Measurements from ENCODE around the gene NFIA. TPM values are rescaled to one million over a fixed set of nuclear protein-coding genes. Genes with fewer than 3 reads are reported as not detected.
"Not testable (repeated sequence)": the region's sequence is repeated elsewhere in the genome, so short reads cannot be mapped to it uniquely, and the experiment has no call there.

The NFIA gene
- total RNA-seq, 3 donors from 2014 or later = 54.9 to 87.5 (median 79.6) TPM

- TF ChIP-seq POLR2A (IDR thresholded peaks at IDR 0.05) (no peak), POLR2AphosphoS5 (IDR thresholded peaks at IDR 0.05) (peak; percentile 38 to 50 (median 43))
- H3K4me3 ChIP-seq = peak overlapping the region; percentile 71 to 77 (median 76)
- peak overlapping the region; percentile 81 to 83 for H3K27ac ChIP-seq
- no peaks in the 10 kb centered on the region for H3K9me3 ChIP-seq
- H3K27me3 ChIP-seq = no peaks in the 10 kb centered on the region
- peaks cover 0 to 11% of the 10 kb centered on the region in 2 donors for H3K4me1 ChIP-seq
- no peak for DNase-seq (ENCODE audit: low spot score in 2 of 2)
- no peaks in the 10 kb centered on the region for H3K36me3 ChIP-seq
- intact Hi-C loops (cut with DNase I; ENCODE audit: low total_unique reads) = loop anchor here (10.0 kb wide), 1 partner anchor 388 kb away; no protein-coding TSS in a partner anchor
Observed at GRCh38 chr1:61056573-61057439, 25.6 kb upstream of the NFIA start.

DNA sequence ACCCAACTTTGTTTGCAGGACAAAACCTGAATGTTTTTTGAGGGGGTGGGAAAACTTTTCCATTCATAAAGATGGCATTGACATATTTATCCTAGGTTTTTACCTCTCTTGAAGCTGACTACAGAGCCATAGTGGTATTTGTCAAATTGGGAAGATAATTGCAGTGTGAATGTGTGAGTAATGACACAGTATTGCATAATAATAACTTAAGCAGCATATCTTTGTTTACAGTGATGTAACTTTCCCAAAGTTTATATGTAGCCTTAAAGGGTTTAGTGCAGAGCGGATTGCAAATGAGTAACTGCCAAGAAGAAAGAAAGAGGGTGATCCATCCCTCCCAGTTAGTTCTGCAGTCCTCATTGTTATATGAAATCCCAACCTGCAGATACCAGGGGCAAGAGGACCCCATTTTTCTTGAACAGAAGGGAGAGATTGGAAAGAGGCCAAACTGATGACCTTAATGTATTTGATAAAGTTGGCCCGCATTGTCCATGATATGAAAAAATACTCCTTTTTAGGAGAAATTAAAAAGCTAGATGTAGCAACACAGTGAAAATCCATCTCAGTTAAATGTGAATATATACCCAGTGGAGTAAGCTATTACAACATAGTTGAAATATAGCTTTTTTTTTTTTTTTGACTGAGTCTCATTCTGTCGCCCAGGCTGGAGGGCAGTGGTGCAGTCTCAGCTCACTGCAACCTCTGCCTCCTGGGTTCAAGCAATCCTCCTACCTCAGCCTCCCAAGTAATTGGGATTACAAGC, 23.7 kb upstream of the NFIA start:
- Histone ChIP-seq H3K27me3 (no peaks in the 10 kb centered on the region), H3K4me3 (no peak overlapping the region), H3K27ac (no peak overlapping the region), H3K9me3 (no peaks in the 10 kb centered on the region), H3K36me3 (no peaks in the 10 kb centered on the region), H3K4me1 (peaks cover 0 to 11% of the 10 kb centered on the region in 2 donors)
- intact Hi-C loops (cut with DNase I; ENCODE audit: low total_unique reads) = loop anchor here (10.0 kb wide), 1 partner anchor 386 kb away; no protein-coding TSS in a partner anchor
- no peak for DNase-seq (ENCODE audit: low spot score in 2 of 2)
- no peak for TF ChIP-seq CTCF (IDR thresholded peaks at IDR 0.05)
- no peak for TF ChIP-seq POLR2A (IDR thresholded peaks at IDR 0.05)
- no peak for TF ChIP-seq POLR2AphosphoS5 (IDR thresholded peaks at IDR 0.05)

DNA sequence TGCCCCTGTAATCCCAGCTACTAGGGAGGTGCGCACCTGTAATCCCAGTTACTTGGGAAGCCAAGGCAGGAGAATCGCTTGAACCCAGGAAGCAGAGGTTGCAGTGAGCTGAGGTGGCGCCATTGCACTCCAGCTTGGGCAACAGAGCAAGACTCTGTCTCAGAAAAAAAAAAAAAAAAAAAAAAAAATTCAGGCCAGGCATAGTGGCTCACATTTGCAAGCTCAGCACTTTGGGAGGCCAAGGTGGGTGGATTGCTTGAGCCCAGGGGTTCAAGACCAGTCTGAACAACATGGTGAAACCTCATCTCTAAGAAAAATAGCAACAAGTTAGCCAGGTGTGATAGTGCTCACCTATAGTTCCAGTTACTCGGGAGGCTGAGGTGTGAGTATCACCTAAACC, 20.8 kb upstream of the NFIA start:
- H3K27ac ChIP-seq; DNase-seq (ENCODE audit: low spot score in 2 of 2): not testable (repeated sequence)

DNA sequence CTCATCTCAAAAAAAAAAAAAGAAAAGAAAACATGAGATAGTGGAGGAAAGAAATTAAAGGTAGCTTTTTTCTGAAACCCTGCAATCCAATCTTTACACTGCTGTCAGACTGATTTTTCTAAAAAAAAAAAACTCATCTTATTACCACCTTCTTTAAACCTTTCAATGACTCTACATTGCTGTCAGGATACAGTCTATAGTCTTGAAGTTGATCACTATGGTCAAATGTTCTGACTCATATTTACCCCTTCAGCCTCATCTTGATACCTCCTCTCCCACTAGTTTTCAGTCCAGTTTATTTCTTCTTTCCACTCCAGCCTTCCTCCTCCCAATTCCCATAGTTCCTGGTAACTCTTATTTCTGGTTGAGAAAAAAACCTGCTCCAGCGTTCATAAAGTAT, 17.7 kb upstream of the NFIA start:
- no peak overlapping the region for H3K4me3 ChIP-seq
- H3K36me3 ChIP-seq = no peaks in the 10 kb centered on the region
- TF ChIP-seq CTCF (IDR thresholded peaks at IDR 0.05) (no peak), POLR2A (IDR thresholded peaks at IDR 0.05) (no peak), POLR2AphosphoS5 (IDR thresholded peaks at IDR 0.05) (no peak)
- H3K27ac ChIP-seq = no peak overlapping the region
- H3K4me1 ChIP-seq = no peaks in the 10 kb centered on the region
- no peaks in the 10 kb centered on the region for H3K27me3 ChIP-seq
- no peak for DNase-seq (ENCODE audit: low spot score in 2 of 2)
- no peaks in the 10 kb centered on the region for H3K9me3 ChIP-seq
- intact Hi-C loops (cut with DNase I; ENCODE audit: low total_unique reads) = no loop called here

More for the DNA sequence above, 20.8 kb upstream of the NFIA start:
- H3K36me3 ChIP-seq; H3K4me3 ChIP-seq; intact Hi-C loops (cut with DNase I; ENCODE audit: low total_unique reads); H3K27me3 ChIP-seq; H3K9me3 ChIP-seq; H3K4me1 ChIP-seq: not testable (repeated sequence)

DNA sequence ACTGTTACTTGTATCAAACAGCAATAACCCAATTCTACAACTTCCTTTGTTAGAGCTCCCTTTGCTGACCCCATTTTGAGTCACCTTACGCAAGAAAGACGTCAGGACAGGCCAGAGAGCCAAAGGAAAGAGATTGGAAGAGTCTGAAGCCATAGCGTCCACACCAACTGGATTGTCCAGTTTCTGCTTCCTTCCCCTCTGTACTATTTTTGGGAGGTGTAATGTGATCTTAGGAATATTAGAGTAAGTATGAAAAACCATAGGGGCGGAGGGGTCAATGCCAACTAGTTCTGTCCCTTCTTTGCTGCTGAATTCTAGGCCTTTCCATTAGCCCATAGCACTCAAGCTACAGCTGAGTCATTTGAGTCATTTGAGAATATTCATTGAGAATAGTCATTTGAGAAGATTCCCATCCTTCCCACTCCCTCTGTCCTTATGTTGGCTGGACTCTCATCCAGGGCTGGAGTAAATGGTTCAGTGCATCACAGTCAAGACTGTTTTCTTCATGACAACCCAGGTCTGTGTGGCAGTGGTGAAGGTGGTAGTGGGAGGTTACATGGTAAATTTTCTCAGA, 14.8 kb upstream of the NFIA start:
- no peak for TF ChIP-seq CTCF (IDR thresholded peaks at IDR 0.05)
- no peak for TF ChIP-seq POLR2A (IDR thresholded peaks at IDR 0.05)
- TF ChIP-seq POLR2AphosphoS5 (IDR thresholded peaks at IDR 0.05) = no peak
- H3K36me3 ChIP-seq = no peaks in the 10 kb centered on the region
- H3K4me1 ChIP-seq = no peaks in the 10 kb centered on the region
- H3K9me3 ChIP-seq = no peaks in the 10 kb centered on the region
- H3K27me3 ChIP-seq = no peaks in the 10 kb centered on the region
- intact Hi-C loops (cut with DNase I; ENCODE audit: low total_unique reads) = no loop called here
- no peak overlapping the region for H3K27ac ChIP-seq
- DNase-seq (ENCODE audit: low spot score in 2 of 2) = no peak
- no peak overlapping the region for H3K4me3 ChIP-seq
